GM18519 (cell line): ENCODE results near the gene FMNL2.

ENCODE experiments used
- ATAC-seq: cut with Tn5 transposase; IDR thresholded peaks from one replicate; pipeline ENCODE4 v1.9.1; 2021; ENCODE audit warnings: mild to moderate bottlenecking, moderate library complexity; ENCODE audit not compliant: unreplicated experiment, low FRiP score

Gene FMNL2

DNA sequence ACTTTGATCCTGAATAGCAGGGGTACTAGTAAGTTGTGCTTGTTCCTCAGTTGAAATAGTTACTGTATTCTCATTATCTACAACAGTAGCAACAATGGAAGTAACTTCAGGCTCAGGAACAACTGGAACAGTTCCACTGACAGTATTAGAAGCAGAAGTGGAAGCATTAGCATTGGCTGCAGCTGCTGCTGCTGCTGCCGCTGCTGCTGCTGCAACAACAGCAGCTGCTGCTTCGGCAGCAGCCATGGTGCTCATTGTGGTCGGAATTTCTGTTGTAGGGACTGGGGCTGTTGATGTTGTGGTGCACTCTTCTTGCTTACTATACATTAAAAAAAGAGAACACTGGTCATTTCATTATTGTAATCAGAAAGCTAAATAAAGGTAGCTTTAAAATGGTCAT is 341.5 kb downstream of the FMNL2 start:
- ATAC-seq = no peak

DNA sequence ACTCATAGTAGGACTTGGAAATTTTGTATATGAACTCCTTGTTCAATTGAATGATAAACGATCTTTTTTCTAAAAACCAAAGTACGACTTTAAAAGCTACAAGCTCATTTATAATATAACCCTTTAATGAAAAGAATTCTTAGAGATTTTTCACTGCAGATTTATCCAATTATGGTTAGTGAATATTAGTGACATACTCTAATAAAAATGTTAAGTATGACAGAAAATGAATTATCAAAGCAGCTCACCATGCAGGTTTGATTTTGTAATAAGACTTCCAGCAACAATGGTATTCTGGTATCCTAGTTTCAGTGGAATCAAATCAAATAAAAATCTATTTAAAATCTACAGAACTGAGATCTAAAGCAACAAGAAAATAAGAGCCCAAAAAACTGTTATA is 343.8 kb downstream of the FMNL2 start:
- no peak for ATAC-seq

DNA sequence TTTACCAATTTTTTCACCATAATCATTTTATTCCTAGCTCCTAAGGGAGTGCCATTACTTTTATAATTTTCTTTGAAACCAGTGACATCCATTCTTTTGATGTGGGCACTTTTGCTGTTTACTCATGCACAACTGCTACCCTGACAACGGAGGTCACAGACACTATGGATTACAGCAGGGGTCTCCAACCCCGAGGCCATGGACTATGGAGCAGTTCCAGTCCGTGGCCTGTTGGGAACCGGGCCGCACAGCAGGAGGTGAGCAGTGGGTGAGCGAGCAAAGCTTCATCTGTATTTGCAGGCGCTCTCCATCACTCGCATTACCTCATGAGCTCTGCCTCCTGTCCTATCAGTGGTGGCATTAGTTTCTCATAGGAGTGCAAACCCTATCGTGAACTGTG is 347.7 kb downstream of the FMNL2 start:
- ATAC-seq = no peak

DNA sequence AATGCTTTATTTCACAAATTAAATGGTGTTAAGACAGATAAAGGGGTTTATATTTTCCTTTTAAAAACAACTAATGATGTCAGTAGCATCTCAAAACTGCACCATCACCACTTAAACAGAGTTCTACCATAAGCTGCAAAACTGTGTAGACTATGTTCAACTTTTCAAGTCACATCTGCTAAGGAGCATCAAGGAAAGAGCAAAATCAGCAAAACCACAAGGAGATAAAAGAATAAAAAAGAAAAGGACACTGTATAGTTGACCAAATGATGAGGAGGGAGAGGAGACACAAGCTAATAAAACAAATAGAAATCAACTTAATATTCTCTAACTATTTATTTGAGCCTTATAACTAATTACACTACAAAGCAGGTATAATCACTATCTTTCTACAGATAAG is 348.4 kb downstream of the FMNL2 start:
- no peak for ATAC-seq

DNA sequence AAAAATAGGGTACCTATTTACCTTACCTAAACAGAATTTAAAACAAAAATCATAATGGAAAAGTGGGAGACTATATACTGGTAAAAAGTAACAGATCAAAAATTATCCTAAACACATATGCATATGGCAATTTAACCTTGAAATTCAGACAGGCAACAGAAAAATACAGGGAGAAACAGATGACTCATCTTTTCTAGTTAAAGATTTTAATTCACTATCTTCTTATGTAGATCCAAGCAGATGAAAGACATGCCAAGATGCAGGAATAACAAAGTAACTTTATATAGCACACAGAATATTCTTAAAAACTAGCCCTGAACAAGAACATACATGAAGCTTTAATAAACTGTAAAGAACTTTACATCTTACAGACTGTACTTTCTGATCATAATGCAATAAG is 351.3 kb downstream of the FMNL2 start:
- ATAC-seq = no peak

DNA sequence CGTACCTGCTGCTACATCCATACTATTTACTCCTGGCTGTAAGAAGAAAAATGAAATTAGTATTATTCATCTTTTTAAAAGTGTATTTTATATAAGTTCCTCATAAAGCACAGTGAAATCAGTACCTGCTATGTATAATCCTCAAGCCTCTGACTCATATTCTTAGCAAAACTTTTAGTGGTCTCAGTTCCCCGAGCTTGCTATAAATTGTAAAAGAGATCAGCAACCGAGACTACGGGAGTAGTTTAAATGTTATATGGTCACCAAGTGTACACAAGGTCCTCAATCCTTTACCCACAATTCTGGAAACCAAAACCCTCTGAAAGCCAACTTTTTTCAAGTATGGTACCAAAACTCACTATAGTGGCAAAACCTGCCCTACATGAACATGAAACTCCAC is 358.1 kb downstream of the FMNL2 start:
- peak; percentile 91 for ATAC-seq

DNA sequence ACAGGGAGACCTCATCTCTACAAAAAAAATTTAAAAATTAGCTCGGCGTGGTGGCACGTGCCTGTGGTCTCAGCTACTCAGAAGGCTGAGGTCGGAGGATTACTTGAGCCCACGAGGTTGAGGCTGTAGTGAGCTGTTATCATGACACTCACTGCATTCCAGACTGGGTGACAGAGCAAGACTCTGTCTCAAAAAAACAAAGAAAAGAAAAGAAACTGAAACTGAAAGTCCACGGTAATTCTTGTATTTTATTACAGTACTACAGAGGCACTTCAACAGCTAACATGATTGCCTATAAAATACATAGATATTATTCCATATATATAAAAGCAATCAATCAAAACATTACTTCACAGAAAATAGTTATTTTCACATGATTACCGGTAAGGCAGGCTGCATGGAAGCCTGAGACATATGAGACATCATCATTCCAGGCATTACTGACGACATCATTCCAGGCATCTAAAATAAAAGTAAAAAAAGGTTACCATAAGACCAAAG is 359.2 kb downstream of the FMNL2 start:
- ATAC-seq = no peak

DNA sequence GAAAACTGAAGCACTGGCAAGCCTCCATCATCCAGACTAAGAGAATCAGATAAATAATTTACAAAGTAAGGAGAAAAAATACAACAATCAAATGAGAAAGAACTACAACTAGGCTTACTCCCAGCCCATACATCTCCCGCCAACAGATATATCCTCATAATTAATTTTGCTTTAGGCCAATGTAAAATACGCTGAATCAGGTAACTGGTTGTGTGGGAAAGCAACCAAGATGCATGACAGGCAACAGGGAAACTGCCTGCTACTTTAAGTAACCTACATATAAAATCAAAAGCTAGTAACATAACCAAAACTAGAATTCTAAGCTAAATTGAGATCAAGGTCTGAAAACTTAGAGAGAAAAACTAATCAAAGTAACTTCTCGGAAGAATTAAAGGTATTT is 360.8 kb downstream of the FMNL2 start:
- no peak for ATAC-seq

DNA sequence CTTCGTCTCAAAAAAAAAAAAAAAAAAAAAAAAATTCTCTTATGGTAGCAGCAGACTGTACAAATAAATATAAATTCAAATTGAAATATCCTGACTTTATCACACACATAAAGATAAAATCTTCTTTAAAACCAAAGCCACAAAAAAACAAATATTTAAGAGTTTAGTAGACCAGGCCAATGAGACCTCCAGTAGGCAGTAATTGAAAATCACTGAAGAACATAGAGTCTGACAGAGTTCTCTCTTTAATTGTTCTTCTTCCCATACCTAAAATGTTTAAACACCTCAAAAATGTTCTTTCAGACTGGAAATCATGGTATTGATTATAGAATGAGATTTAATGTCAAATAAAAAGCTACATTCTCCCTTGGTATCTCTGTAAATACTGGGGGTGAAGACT is 361.5 kb downstream of the FMNL2 start:
- ATAC-seq = no peak
